NB4 (cell line): Measurements from ENCODE around the gene ARSB.

Experiments
- DNase-seq: peaks from one replicate; pipeline ENCODE4 v3.0.0; 2010; ENCODE audit warnings: low read depth
- H3K4me3 ChIP-seq: one replicate; pipeline ENCODE4 v1.5.1; 2011; ENCODE audit warnings: mild to moderate bottlenecking, low read depth, low read length, moderate library complexity
- CTCF ChIP-seq: IDR thresholded peaks from one replicate; pipeline ENCODE4 v1.5.1; 2012; ENCODE audit warnings: low read depth, low read length
- MAX ChIP-seq: IDR thresholded peaks from 2 replicates; pipeline ENCODE4 v1.6.1; 2011; ENCODE audit warnings: low read depth, low read length
- MYC ChIP-seq: IDR thresholded peaks from 2 replicates; pipeline ENCODE4 v1.6.1; 2011; ENCODE audit warnings: low read depth, low read length
- POLR2A ChIP-seq: IDR thresholded peaks from 2 replicates; pipeline ENCODE4 v1.6.1; 2011; ENCODE audit warnings: mild to moderate bottlenecking; ENCODE audit not compliant: insufficient read length; ENCODE audit errors: extremely low read depth

ARSB gene

DNA sequence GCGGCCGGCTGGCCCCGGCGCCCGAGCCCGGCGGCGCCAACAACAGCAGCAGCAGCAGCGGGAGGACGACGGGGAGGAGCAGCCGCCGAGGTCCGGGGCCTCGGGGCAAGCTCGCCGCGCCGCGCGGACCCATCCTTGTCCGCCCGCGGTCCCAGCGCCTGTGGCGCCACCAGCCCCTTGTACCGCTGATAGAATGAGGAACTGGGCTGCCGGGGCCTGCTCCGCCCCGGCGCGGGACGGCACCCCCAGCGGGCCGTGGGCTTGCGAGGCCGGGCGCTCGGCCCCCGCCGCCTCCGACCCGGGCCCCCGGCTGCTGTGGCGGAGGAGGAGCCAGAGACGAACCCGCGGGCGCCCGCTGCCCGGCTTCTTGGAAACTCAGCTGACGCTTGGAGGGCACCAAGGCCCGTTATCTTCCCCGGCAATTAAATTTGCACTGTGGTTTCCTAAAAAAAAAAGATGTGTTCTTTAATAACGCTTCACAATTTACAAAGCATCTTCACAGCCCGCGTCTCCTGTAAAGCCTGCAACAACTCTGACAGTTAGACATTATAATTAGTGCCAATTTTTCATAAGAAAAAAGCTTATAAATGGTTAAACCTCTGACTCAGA lies at the start of gene ARSB:
TSS of gene ARSB (minus strand) at position 195 of the 609 bp plus-strand sequence. CDS start at position 133, 62 bp downstream.
- peak; percentile 87 for DNase-seq
- H3K4me3 ChIP-seq: peak within 1 kb of the TSS; percentile 90
- TF ChIP-seq POLR2A (peak; percentile 16), CTCF (no peak), MAX (no peak), MYC (no peak)

GRCh38 chr5:79032782-79033181 lies 47.7 kb upstream of the ARSB start:
- DNase-seq: no peak
- TF ChIP-seq MAX: no peak
- no peak for TF ChIP-seq CTCF
- TF ChIP-seq MYC: no peak
- TF ChIP-seq POLR2A: no peak
- H3K4me3 ChIP-seq: no peak overlapping the region

- TF ChIP-seq MAX (no peak), MYC (no peak), POLR2A (no peak), CTCF (no peak)
- no peak overlapping the region for H3K4me3 ChIP-seq
- DNase-seq: no peak
Observed at GRCh38 chr5:79032031-79032695, 47.1 kb upstream of the ARSB start.

DNA sequence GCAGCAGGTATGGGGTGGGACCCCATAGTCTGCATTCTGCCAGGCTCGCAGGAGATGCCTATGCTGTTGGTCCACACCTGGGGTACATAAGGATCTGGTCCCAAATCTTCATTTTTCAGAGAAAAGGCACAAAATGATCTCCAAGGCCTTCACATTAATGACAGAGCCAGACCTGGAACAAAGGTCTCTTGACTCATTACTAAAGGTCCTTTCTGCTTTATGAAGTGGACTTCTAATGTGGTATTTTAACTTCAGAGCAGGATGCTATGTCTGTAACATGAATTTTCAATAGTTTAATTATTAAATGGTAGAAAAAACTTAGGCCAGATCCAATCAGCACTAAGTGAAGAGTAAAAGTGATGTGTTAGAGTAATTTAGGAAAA lies 46.4 kb upstream of the ARSB start:
- no peak overlapping the region for H3K4me3 ChIP-seq
- DNase-seq: no peak
- no peak for TF ChIP-seq CTCF
- no peak for TF ChIP-seq POLR2A
- no peak for TF ChIP-seq MAX
- no peak for TF ChIP-seq MYC

DNA sequence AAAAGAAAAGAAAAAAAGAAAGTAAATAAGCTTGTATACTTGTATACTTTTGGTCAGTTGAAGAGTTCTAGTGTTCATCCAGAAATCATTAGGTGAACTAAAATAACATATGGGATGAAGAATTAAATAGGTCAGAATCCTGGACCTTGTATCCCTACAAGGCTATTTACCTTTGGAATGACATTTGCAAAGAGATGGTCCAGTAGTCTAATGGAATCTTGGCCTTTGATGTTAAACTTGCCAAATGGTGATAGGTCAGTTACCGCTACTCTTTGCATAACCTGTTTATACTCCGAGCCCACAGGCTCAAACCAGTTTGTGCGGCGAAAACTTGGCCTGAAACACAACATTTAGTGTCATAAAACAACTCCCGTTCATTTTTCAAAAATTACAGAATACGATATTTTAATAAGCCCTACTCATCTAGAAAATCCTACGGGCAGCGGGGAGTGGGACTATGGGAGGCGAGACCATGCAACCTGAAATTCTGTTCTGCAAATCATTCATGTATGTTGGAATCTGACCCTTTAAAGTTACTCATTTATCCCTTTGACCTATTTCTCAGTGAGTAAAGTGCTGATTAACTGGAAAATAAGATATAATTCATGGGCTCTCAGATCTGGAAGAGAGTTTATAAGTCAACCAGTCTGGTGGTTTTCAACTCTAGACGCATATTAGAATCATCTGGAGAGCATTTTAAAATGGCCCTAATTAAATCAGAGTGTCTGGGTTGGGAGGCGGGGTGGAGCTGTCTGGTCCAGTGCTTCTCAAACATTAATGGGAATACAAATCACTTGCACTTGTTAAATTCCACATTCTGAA lies 45.8 kb upstream of the ARSB start:
- no peak for DNase-seq
- no peak for TF ChIP-seq CTCF
- TF ChIP-seq POLR2A: no peak
- no peak for TF ChIP-seq MYC
- no peak for TF ChIP-seq MAX
- H3K4me3 ChIP-seq: no peak overlapping the region
